Right lobe of liver (tissue), 6 donors: ENCODE data around the gene DDX21. TPM values are rescaled to one million over a fixed set of nuclear protein-coding genes. Genes with fewer than 3 reads are reported as not detected.
"Not testable (repeated sequence)": the region's sequence is repeated elsewhere in the genome, so short reads cannot be mapped to it uniquely, and the experiment has no call there.

Experiments
- ATAC-seq, 4 donors: fragments of 200-7000 bp; cut with Tn5 transposase; one replicate each; pipeline ENCODE4 v1.9.1; 2020; ENCODE audit warnings: mild to moderate bottlenecking in 4 of 4, moderate library complexity in 4 of 4
- DNase-seq, 3 donors: peaks; one replicate each; pipeline ENCODE4 v3.0.0-alpha.2; 2020
- H3K27ac ChIP-seq, 3 donors: fragments of 200-600 bp; one replicate each; pipeline ENCODE4 v1.8.0; 2022
- H3K27me3 ChIP-seq, 2 donors: fragments of 200-600 bp; one replicate each; pipeline ENCODE4 v1.8.0; 2022
- H3K36me3 ChIP-seq, 4 donors: fragments of 200-600 bp; sonication (generic) in 1 of 4; one replicate each; pipeline versions ENCODE4 v1.5.1 to v1.8.0; 2017 to 2022; ENCODE audit warnings: control low read depth in 1 of 4
- H3K4me1 ChIP-seq, 4 donors: fragments of 200-600 bp; sonication (generic) in 1 of 4; one replicate each; pipeline versions ENCODE4 v1.5.1 to v1.8.0; 2017 to 2022; ENCODE audit warnings: control low read depth in 1 of 4
- H3K4me3 ChIP-seq, 3 donors: fragments of 200-600 bp; one replicate each; pipeline ENCODE4 v1.8.0; 2022
- H3K9me3 ChIP-seq, 4 donors: fragments of 200-600 bp; sonication (generic) in 1 of 4; one replicate each; pipeline versions ENCODE4 v1.5.1 to v1.8.0; 2017 to 2022; ENCODE audit warnings: control low read depth in 1 of 4
- POLR2A ChIP-seq: fragments of 450-650 bp; IDR thresholded peaks from one replicate; pipeline ENCODE4 v1.6.1; 2017; ENCODE audit warnings: antibody characterized with exemption, mild to moderate bottlenecking
- WGBS: methylation state at CpG from one replicate; pipeline ENCODE4 v1.1.6; 2018; ENCODE audit warnings: low coverage, low lambda C conversion rate; ENCODE audit not compliant: insufficient coverage; ENCODE audit errors: missing lambda C conversion rate; 5-methylcytosine and 5-hydroxymethylcytosine counted together
- intact Hi-C, 2 donors: fragments of 100-400 bp; cut with DNase I; formaldehyde crosslinking; loops; one replicate each; pipeline versions ENCODE4 v1.11.2 to v1.14.1; 2022
- total RNA-seq, 6 experiments: library from RNA; depleted of rRNA in 2 of 6; stranded (reverse); fragments of >200 nt in 2 of 6; fragmentation: NEBNext Ultra II Directional in 3 of 6; extraction: Animal tissue kit (Norgen Biotek cat#: 25700) in 3 of 6; gene quantifications; one replicate each; pipeline versions ENCODE4 v1.1.0 to v1.2.4, GENCODE V29; 2016 to 2023
- TF ChIP-seq, protein P1 (sequence below), 4 donors: fragments of 200-600 bp in 3 of 4; fragments of 450-650 bp in 1 of 4; IDR thresholded peaks; one replicate each; pipeline versions ENCODE4 v1.5.1 to v1.8.0; 2016 to 2022; ENCODE audit warnings: antibody characterized with exemption in 4 of 4, mild to moderate bottlenecking in 2 of 4
- donor health status: DM: no; HTN: yes; CAD: no.
- donor health status: DM: no; HTN: no; CAD: no.
- donor health status: DM: no; HTN: no; CAD: no.
- donor health status: DM: no; HTN: yes; CAD: no.
- donor health status: DM: no; HTN: yes; CAD: no.

The DDX21 gene
- total RNA-seq, 6 experiments from 2014 or later, result 12.7 to 43.1 (median 29.1) TPM

DNA sequence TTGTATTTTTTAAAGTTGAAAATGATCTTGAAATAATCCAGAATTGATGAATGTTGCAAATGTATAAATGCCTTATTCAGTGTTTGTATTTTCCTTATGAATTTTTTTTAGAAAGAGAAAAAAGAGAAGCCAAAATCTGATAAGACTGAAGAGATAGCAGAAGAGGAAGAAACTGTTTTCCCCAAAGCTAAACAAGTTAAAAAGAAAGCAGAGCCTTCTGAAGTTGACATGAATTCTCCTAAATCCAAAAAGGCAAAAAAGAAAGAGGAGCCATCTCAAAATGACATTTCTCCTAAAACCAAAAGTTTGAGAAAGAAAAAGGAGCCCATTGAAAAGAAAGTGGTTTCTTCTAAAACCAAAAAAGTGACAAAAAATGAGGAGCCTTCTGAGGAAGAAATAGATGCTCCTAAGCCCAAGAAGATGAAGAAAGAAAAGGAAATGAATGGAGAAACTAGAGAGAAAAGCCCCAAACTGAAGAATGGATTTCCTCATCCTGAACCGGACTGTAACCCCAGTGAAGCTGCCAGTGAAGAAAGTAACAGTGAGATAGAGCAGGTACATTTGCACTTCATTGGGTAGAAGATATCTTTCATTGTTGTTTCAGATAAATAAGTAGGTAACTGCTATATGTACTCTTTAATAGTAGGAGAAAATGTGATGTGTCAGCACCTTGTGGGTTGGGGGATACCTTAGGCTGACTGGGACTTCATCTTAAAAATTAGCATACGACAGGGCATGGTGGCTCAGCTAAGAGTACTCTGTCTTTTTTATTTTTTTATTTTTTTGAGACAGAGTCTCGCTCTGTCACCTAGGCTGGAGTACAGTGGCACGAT is 3.9 kb downstream of the DDX21 start:
- Histone ChIP-seq H3K9me3 (no peaks in the 10 kb centered on the region), H3K4me1 (peaks cover 0 to 20% (median 7%) of the 10 kb centered on the region in 4 donors), H3K36me3 (peaks cover 0 to 49% (median 25%) of the 10 kb centered on the region in 4 donors), H3K27ac (no peak overlapping the region), H3K27me3 (no peaks in the 10 kb centered on the region), H3K4me3 (no peak overlapping the region)
- no peak for TF ChIP-seq POLR2A
- TF ChIP-seq, protein P1, sequence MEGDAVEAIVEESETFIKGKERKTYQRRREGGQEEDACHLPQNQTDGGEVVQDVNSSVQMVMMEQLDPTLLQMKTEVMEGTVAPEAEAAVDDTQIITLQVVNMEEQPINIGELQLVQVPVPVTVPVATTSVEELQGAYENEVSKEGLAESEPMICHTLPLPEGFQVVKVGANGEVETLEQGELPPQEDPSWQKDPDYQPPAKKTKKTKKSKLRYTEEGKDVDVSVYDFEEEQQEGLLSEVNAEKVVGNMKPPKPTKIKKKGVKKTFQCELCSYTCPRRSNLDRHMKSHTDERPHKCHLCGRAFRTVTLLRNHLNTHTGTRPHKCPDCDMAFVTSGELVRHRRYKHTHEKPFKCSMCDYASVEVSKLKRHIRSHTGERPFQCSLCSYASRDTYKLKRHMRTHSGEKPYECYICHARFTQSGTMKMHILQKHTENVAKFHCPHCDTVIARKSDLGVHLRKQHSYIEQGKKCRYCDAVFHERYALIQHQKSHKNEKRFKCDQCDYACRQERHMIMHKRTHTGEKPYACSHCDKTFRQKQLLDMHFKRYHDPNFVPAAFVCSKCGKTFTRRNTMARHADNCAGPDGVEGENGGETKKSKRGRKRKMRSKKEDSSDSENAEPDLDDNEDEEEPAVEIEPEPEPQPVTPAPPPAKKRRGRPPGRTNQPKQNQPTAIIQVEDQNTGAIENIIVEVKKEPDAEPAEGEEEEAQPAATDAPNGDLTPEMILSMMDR (IDR thresholded peaks at IDR 0.05), result no peak
- no peak for ATAC-seq
- intact Hi-C loops, result no loop called here
- 66% methylated on average over 3 of the region's 4 CpGs for WGBS
- no peak for DNase-seq

DNA sequence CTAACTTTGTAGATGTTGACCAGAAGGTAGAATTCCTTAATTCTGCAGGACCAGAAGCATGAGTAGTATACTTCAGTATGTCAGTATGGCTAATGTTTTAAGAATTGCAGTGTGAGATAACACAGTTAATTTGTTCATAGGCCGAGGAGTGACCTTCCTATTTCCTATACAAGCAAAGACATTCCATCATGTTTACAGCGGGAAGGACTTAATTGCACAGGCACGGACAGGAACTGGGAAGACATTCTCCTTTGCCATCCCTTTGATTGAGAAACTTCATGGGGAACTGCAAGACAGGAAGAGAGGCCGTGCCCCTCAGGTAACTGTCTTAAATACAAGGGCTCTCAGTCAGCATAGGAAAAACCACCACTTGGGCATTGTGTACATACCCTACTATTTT is 7.2 kb downstream of the DDX21 start:
- Histone ChIP-seq H3K27me3 (no peaks in the 10 kb centered on the region), H3K4me1 (peaks cover 0 to 1% (median 0%) of the 10 kb centered on the region in 4 donors), H3K4me3 (no peak overlapping the region), H3K9me3 (no peaks in the 10 kb centered on the region), H3K36me3 (peaks cover 0 to 82% (median 46%) of the 10 kb centered on the region in 4 donors), H3K27ac (no peak overlapping the region)
- intact Hi-C loops, result no loop called here
- no peak for DNase-seq
- WGBS, result 73% methylated on average over 4 of the region's 4 CpGs
- no peak for TF ChIP-seq POLR2A
- TF ChIP-seq, protein P1 (IDR thresholded peaks at IDR 0.05), result no peak
- ATAC-seq, result no peak

DNA sequence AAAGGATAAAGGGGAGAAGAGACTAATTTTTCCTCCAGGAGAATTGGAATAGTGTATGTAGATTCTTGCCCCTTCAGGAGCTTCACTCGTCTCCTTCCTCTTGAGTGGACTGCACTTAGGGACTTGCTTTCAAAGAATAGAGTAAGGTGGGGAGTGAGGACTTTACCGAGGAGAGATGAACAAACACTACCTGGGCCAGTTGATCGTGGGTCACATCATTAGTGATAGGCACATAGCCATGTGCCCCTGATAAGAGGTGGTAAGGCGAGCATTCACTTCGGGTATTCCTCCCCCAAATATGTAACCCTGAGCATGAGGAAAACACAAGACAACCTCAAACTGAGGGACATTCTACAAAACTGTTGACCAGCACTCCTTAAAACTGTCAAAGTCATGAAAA is 18.0 kb downstream of the DDX21 start:
- Histone ChIP-seq H3K27me3 (no peaks in the 10 kb centered on the region), H3K36me3 (peaks cover 19 to 97% (median 61%) of the 10 kb centered on the region in 4 donors), H3K9me3 (no peaks in the 10 kb centered on the region), H3K4me1 (no peaks in the 10 kb centered on the region), H3K27ac (no peak overlapping the region), H3K4me3 (no peak overlapping the region)
- DNase-seq (no peak), ATAC-seq (no peak)
- TF ChIP-seq POLR2A, result no peak
- TF ChIP-seq, protein P1 (IDR thresholded peaks at IDR 0.05), result no peak
- intact Hi-C loops, result no loop called here
- 55% methylated on average over 4 of the region's 5 CpGs for WGBS

DNA sequence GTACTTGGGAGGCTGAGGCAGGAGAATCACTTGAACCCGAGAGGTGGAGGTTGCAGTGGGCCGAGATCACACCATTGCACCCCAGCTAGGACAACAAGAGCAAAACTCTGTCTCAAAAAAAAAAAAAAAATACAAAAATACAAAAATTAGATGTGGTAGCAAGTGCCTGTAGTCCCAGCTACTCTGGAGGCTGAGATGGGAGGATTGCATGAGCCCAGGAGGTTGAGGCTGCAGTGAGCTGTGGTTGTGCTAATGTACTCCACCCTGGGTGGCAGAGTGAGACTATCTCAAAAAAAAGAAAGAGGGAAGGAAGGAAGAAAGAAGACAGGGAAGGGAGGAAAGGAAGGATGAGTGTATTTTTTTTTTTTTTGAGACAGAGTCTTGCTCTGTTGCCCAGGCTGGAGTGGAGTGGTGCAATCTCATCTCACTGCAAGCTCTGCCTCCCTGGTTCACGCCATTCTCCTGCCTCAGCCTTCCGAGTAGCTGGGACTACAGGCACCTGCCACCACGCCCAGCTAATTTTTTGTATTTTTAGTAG is 20.0 kb downstream of the DDX21 start:
- ATAC-seq, intact Hi-C loops, H3K27ac ChIP-seq, H3K4me1 ChIP-seq, DNase-seq, H3K27me3 ChIP-seq, H3K4me3 ChIP-seq, H3K9me3 ChIP-seq: not testable (repeated sequence)
- WGBS, result 88% methylated on average over 4 of the region's 5 CpGs
- peaks cover 19 to 92% (median 54%) of the 10 kb centered on the region in 4 donors for H3K36me3 ChIP-seq

DNA sequence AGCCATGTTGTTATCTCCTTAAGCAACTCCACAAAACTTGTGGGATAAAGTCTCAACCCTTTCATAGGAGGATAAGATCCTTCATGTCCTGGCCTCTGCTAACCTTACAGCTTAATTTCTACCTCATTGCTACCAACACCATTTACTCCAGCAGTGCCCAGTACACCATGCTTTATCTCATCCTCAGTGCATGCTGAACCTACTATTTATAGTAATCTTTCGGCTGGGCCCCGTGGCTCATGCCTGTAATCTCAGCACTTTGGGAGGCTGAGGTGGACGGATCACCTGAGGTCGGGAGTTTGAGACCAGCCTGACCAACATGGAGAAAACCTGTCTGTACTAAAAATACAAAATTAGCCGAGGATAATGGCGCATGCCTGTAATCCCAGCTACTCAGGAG is 23.8 kb downstream of the DDX21 start:
- DNase-seq, intact Hi-C loops: not testable (repeated sequence)

More for the DNA sequence above, 23.8 kb downstream of the DDX21 start:
- ATAC-seq, H3K4me1 ChIP-seq, H3K4me3 ChIP-seq, H3K9me3 ChIP-seq, H3K27ac ChIP-seq, H3K27me3 ChIP-seq: not testable (repeated sequence)
- H3K36me3 ChIP-seq, result peaks cover 6 to 92% (median 40%) of the 10 kb centered on the region in 4 donors
- WGBS, result 82% methylated on average over 5 of the region's 6 CpGs
